Right lobe of liver (tissue), 4 donors: ENCODE data around the gene CCDC24.

ENCODE experiments used
- POLR2A ChIP-seq: fragments of 450-650 bp; IDR thresholded peaks from one replicate; pipeline ENCODE4 v1.6.1; 2017; ENCODE audit warnings: antibody characterized with exemption, mild to moderate bottlenecking
- TF ChIP-seq, protein P1 (sequence below), 4 donors: fragments of 200-600 bp in 3 of 4; fragments of 450-650 bp in 1 of 4; IDR thresholded peaks; one replicate each; pipeline versions ENCODE4 v1.5.1 to v1.8.0; 2016 to 2022; ENCODE audit warnings: antibody characterized with exemption in 4 of 4, mild to moderate bottlenecking in 2 of 4
- donor health status: DM: no; HTN: no; CAD: no.
- donor health status: DM: no; HTN: no; CAD: no.
- donor health status: DM: no; HTN: yes; CAD: no.

GRCh38 chr1:44016041-44016889 is 24.9 kb downstream of the CCDC24 start:
- TF ChIP-seq, protein P1, sequence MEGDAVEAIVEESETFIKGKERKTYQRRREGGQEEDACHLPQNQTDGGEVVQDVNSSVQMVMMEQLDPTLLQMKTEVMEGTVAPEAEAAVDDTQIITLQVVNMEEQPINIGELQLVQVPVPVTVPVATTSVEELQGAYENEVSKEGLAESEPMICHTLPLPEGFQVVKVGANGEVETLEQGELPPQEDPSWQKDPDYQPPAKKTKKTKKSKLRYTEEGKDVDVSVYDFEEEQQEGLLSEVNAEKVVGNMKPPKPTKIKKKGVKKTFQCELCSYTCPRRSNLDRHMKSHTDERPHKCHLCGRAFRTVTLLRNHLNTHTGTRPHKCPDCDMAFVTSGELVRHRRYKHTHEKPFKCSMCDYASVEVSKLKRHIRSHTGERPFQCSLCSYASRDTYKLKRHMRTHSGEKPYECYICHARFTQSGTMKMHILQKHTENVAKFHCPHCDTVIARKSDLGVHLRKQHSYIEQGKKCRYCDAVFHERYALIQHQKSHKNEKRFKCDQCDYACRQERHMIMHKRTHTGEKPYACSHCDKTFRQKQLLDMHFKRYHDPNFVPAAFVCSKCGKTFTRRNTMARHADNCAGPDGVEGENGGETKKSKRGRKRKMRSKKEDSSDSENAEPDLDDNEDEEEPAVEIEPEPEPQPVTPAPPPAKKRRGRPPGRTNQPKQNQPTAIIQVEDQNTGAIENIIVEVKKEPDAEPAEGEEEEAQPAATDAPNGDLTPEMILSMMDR (IDR thresholded peaks at IDR 0.05), result no peak
- TF ChIP-seq POLR2A, result no peak
